Lower leg skin (tissue), 3 donors: ENCODE results near the gene HAGH.

Experiments
- CTCF ChIP-seq, 3 donors: fragments of 450-650 bp; IDR thresholded peaks; one replicate each; pipeline ENCODE4 v1.5.1; 2016; ENCODE audit warnings: antibody characterized with exemption in 3 of 3, mild to moderate bottlenecking in 3 of 3, moderate library complexity in 2 of 3
- POLR2A ChIP-seq, 2 donors: fragments of 450-650 bp; IDR thresholded peaks; one replicate each; pipeline ENCODE4 v1.6.1; 2016 to 2017; ENCODE audit warnings: antibody characterized with exemption in 2 of 2, mild to moderate bottlenecking in 1 of 2, moderate library complexity in 1 of 2

GRCh38 chr16:1810106-1810505 is 16.5 kb downstream of the HAGH start:
- TF ChIP-seq CTCF (IDR thresholded peaks at IDR 0.05) (no peak), POLR2A (IDR thresholded peaks at IDR 0.05) (no peak)
